Stimulated activated memory B cell treated with anti-CD40 and anti-IgM and Interleukin-4, amounts not matched to agents 10 μg/mL and 1 μg/mL and 100 μg/mL, for 72 hours (primary cell): ENCODE results near the gene TBC1D22A.

Experiments used
- ATAC-seq: fragments of 150-1000 bp; cut with Tn5 transposase; 2 replicates; pipeline ENCODE4 v1.10.0; 2021
- H3K27ac Mint-ChIP-seq: one replicate; pipeline ENCODE4 v1.8.0; 2022; ENCODE audit warnings: mild to moderate bottlenecking, mixed read lengths
- H3K27me3 Mint-ChIP-seq: one replicate; pipeline ENCODE4 v1.8.0; 2022; ENCODE audit warnings: mixed read lengths
- H3K36me3 Mint-ChIP-seq: one replicate; pipeline ENCODE4 v1.8.0; 2022; ENCODE audit warnings: mixed read lengths
- H3K4me1 Mint-ChIP-seq: one replicate; pipeline ENCODE4 v1.8.0; 2022; ENCODE audit warnings: mixed read lengths
- H3K4me3 Mint-ChIP-seq: one replicate; pipeline ENCODE4 v1.8.0; 2022; ENCODE audit warnings: mild to moderate bottlenecking, moderate library complexity, mixed read lengths
- H3K9me3 Mint-ChIP-seq: one replicate; pipeline ENCODE4 v1.8.0; 2022; ENCODE audit warnings: mixed read lengths

TBC1D22A gene

GRCh38 chr22:46862418-46863324 is 100.2 kb downstream of the TBC1D22A start:
- H3K27ac Mint-ChIP-seq: peak overlapping the region; percentile 22
- no peaks in the 10 kb centered on the region for H3K27me3 Mint-ChIP-seq
- H3K4me1 Mint-ChIP-seq: peaks cover 55% of the 10 kb centered on the region

GRCh38 chr22:46863794-46864193 is 101.3 kb downstream of the TBC1D22A start:
- ATAC-seq: no peak
- peaks cover 3% of the 10 kb centered on the region for H3K9me3 Mint-ChIP-seq
- H3K4me1 Mint-ChIP-seq: peaks cover 50% of the 10 kb centered on the region
- peak overlapping the region; percentile 22 for H3K27ac Mint-ChIP-seq
- H3K27me3 Mint-ChIP-seq: no peaks in the 10 kb centered on the region
- peaks cover 42% of the 10 kb centered on the region for H3K36me3 Mint-ChIP-seq
- no peak overlapping the region for H3K4me3 Mint-ChIP-seq

More at GRCh38 chr22:46862418-46863324, 100.2 kb downstream of the TBC1D22A start:
- ATAC-seq: peak; percentile 97
- Mint-ChIP-seq H3K4me3 (no peak overlapping the region), H3K36me3 (peaks cover 41% of the 10 kb centered on the region), H3K9me3 (no peaks in the 10 kb centered on the region)

- Mint-ChIP-seq H3K27ac (peak overlapping the region; percentile 22), H3K4me3 (no peak overlapping the region), H3K4me1 (peaks cover 57% of the 10 kb centered on the region), H3K27me3 (no peaks in the 10 kb centered on the region), H3K36me3 (peaks cover 49% of the 10 kb centered on the region), H3K9me3 (peaks cover 6% of the 10 kb centered on the region)
- ATAC-seq: no peak
Measured at GRCh38 chr22:46864314-46865051, 102.0 kb downstream of the TBC1D22A start.

- Mint-ChIP-seq H3K9me3 (peaks cover 6% of the 10 kb centered on the region), H3K4me1 (peaks cover 57% of the 10 kb centered on the region), H3K4me3 (no peak overlapping the region), H3K36me3 (peaks cover 54% of the 10 kb centered on the region), H3K27ac (no peak overlapping the region), H3K27me3 (no peaks in the 10 kb centered on the region)
- no peak for ATAC-seq
Measured at GRCh38 chr22:46865052-46865434, 102.6 kb downstream of the TBC1D22A start.

- peaks cover 54% of the 10 kb centered on the region for H3K4me1 Mint-ChIP-seq
- no peak for ATAC-seq
- H3K9me3 Mint-ChIP-seq: peaks cover 6% of the 10 kb centered on the region
- peaks cover 60% of the 10 kb centered on the region for H3K36me3 Mint-ChIP-seq
- no peak overlapping the region for H3K27ac Mint-ChIP-seq
- H3K27me3 Mint-ChIP-seq: no peaks in the 10 kb centered on the region
- no peak overlapping the region for H3K4me3 Mint-ChIP-seq
Measured at GRCh38 chr22:46865642-46866041, 103.2 kb downstream of the TBC1D22A start.

GRCh38 chr22:46866591-46866990 is 104.1 kb downstream of the TBC1D22A start:
- no peak for ATAC-seq
- no peak overlapping the region for H3K4me3 Mint-ChIP-seq
- H3K36me3 Mint-ChIP-seq: peaks cover 70% of the 10 kb centered on the region
- H3K27ac Mint-ChIP-seq: no peak overlapping the region
- no peaks in the 10 kb centered on the region for H3K27me3 Mint-ChIP-seq
- H3K9me3 Mint-ChIP-seq: peaks cover 11% of the 10 kb centered on the region
- H3K4me1 Mint-ChIP-seq: peaks cover 44% of the 10 kb centered on the region

- Mint-ChIP-seq H3K9me3 (peaks cover 13% of the 10 kb centered on the region), H3K4me1 (peaks cover 39% of the 10 kb centered on the region), H3K27me3 (no peaks in the 10 kb centered on the region), H3K36me3 (peaks cover 75% of the 10 kb centered on the region), H3K27ac (no peak overlapping the region), H3K4me3 (no peak overlapping the region)
- ATAC-seq: no peak
Measured at GRCh38 chr22:46867106-46867505, 104.7 kb downstream of the TBC1D22A start.

- peaks cover 88% of the 10 kb centered on the region for H3K36me3 Mint-ChIP-seq
- H3K4me1 Mint-ChIP-seq: peaks cover 33% of the 10 kb centered on the region
- no peak overlapping the region for H3K27ac Mint-ChIP-seq
- H3K4me3 Mint-ChIP-seq: no peak overlapping the region
- no peaks in the 10 kb centered on the region for H3K27me3 Mint-ChIP-seq
- H3K9me3 Mint-ChIP-seq: peaks cover 20% of the 10 kb centered on the region
- no peak for ATAC-seq
Measured at GRCh38 chr22:46869329-46869728, 106.9 kb downstream of the TBC1D22A start.

- Mint-ChIP-seq H3K4me3 (no peak overlapping the region), H3K9me3 (peaks cover 20% of the 10 kb centered on the region), H3K36me3 (peaks cover 85% of the 10 kb centered on the region), H3K4me1 (peaks cover 30% of the 10 kb centered on the region), H3K27ac (no peak overlapping the region), H3K27me3 (no peaks in the 10 kb centered on the region)
- ATAC-seq: no peak
Measured at GRCh38 chr22:46869831-46870441, 107.5 kb downstream of the TBC1D22A start.

- no peaks in the 10 kb centered on the region for H3K27me3 Mint-ChIP-seq
- peaks cover 68% of the 10 kb centered on the region for H3K36me3 Mint-ChIP-seq
- no peak for ATAC-seq
Measured at GRCh38 chr22:46871826-46872225, 109.4 kb downstream of the TBC1D22A start.

GRCh38 chr22:46875089-46875488 is 112.6 kb downstream of the TBC1D22A start:
- no peak overlapping the region for H3K4me3 Mint-ChIP-seq
- H3K27me3 Mint-ChIP-seq: no peaks in the 10 kb centered on the region
- no peak for ATAC-seq
- H3K27ac Mint-ChIP-seq: no peak overlapping the region
- H3K4me1 Mint-ChIP-seq: peaks cover 54% of the 10 kb centered on the region
- peaks cover 61% of the 10 kb centered on the region for H3K36me3 Mint-ChIP-seq
- peaks cover 14% of the 10 kb centered on the region for H3K9me3 Mint-ChIP-seq

More at GRCh38 chr22:46871826-46872225, 109.4 kb downstream of the TBC1D22A start:
- no peak overlapping the region for H3K27ac Mint-ChIP-seq
- no peak overlapping the region for H3K4me3 Mint-ChIP-seq
- H3K4me1 Mint-ChIP-seq: peaks cover 33% of the 10 kb centered on the region
- H3K9me3 Mint-ChIP-seq: peaks cover 20% of the 10 kb centered on the region

GRCh38 chr22:46876357-46876934 is 114.0 kb downstream of the TBC1D22A start:
- no peaks in the 10 kb centered on the region for H3K27me3 Mint-ChIP-seq
- H3K4me1 Mint-ChIP-seq: peaks cover 66% of the 10 kb centered on the region
- no peak for ATAC-seq
- peaks cover 59% of the 10 kb centered on the region for H3K36me3 Mint-ChIP-seq
- H3K9me3 Mint-ChIP-seq: peaks cover 10% of the 10 kb centered on the region
- H3K27ac Mint-ChIP-seq: no peak overlapping the region
- H3K4me3 Mint-ChIP-seq: no peak overlapping the region

GRCh38 chr22:46878191-46878948 is 115.9 kb downstream of the TBC1D22A start:
- Mint-ChIP-seq H3K9me3 (no peaks in the 10 kb centered on the region), H3K4me1 (peaks cover 70% of the 10 kb centered on the region), H3K36me3 (peaks cover 50% of the 10 kb centered on the region), H3K27me3 (no peaks in the 10 kb centered on the region), H3K27ac (peak overlapping the region; percentile 64), H3K4me3 (no peak overlapping the region)
- no peak for ATAC-seq

GRCh38 chr22:46879083-46879482 is 116.6 kb downstream of the TBC1D22A start:
- no peaks in the 10 kb centered on the region for H3K27me3 Mint-ChIP-seq
- ATAC-seq: no peak
- H3K4me3 Mint-ChIP-seq: no peak overlapping the region
- H3K4me1 Mint-ChIP-seq: peaks cover 71% of the 10 kb centered on the region
- H3K9me3 Mint-ChIP-seq: no peaks in the 10 kb centered on the region
- peaks cover 50% of the 10 kb centered on the region for H3K36me3 Mint-ChIP-seq
- H3K27ac Mint-ChIP-seq: peak overlapping the region; percentile 64
